Measurements from ENCODE around the gene MEIS1. TPM values are rescaled to one million over a fixed set of nuclear protein-coding genes. Genes with fewer than 3 reads are reported as not detected.

Gene MEIS1
- total RNA-seq, 3 donors from 2014 or later: 23.0 to 37.9 (median 37.0) TPM

DNA sequence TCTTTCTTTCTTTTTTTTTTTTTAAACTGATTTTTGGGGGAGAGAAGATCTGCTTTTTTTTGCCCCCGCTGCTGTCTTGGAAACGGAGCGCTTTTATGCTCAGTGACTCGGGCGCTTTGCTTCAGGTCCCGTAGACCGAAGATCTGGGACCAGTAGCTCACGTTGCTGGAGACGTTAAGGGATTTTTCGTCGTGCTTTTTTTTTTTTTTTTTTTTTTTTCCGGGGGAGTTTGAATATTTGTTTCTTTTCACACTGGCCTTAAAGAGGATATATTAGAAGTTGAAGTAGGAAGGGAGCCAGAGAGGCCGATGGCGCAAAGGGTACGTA is 587 bp downstream of the MEIS1 start:
- DNase-seq (ENCODE audit: low spot score in 2 of 2): no peak
- no peaks in the 10 kb centered on the region for H3K4me1 ChIP-seq
- H3K27me3 ChIP-seq: no peaks in the 10 kb centered on the region
- intact Hi-C loops (cut with DNase I; ENCODE audit: low total_unique reads): loop anchor here (10.0 kb wide), 1 partner anchor 139 kb away; no protein-coding TSS in a partner anchor
- peak overlapping the region in 1 of 2 donors; percentile 83 for H3K27ac ChIP-seq
- no peaks in the 10 kb centered on the region for H3K36me3 ChIP-seq
- TF ChIP-seq, protein P1, sequence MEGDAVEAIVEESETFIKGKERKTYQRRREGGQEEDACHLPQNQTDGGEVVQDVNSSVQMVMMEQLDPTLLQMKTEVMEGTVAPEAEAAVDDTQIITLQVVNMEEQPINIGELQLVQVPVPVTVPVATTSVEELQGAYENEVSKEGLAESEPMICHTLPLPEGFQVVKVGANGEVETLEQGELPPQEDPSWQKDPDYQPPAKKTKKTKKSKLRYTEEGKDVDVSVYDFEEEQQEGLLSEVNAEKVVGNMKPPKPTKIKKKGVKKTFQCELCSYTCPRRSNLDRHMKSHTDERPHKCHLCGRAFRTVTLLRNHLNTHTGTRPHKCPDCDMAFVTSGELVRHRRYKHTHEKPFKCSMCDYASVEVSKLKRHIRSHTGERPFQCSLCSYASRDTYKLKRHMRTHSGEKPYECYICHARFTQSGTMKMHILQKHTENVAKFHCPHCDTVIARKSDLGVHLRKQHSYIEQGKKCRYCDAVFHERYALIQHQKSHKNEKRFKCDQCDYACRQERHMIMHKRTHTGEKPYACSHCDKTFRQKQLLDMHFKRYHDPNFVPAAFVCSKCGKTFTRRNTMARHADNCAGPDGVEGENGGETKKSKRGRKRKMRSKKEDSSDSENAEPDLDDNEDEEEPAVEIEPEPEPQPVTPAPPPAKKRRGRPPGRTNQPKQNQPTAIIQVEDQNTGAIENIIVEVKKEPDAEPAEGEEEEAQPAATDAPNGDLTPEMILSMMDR (IDR thresholded peaks at IDR 0.05): no peak
- TF ChIP-seq POLR2A (IDR thresholded peaks at IDR 0.05) (no peak), POLR2AphosphoS5 (IDR thresholded peaks at IDR 0.05) (no peak)
- H3K9me3 ChIP-seq: no peaks in the 10 kb centered on the region
- peak overlapping the region; percentile 69 to 77 (median 76) for H3K4me3 ChIP-seq

DNA sequence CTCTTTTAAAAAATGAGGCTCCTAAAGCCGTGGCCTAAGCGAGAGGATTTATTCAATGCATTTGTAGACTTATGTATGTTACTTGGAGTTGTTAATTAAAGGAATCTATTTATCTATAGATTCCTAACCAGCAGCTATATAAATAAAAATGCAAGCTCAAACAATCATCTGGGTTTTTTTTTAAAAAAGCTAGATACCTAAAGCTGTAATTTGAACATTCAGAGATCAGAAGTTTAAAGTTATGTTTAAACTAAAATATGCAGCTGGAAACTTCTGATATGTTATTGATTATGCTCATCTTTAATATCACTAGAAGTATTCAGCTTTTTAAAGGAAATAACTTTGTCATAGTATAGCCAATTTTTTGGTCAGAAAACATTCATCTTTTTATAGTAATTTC is 1.0 kb downstream of the MEIS1 start:
- H3K9me3 ChIP-seq: no peaks in the 10 kb centered on the region
- no peaks in the 10 kb centered on the region for H3K4me1 ChIP-seq
- no peak overlapping the region for H3K27ac ChIP-seq
- peak overlapping the region; percentile 69 to 77 (median 76) for H3K4me3 ChIP-seq
- H3K36me3 ChIP-seq: no peaks in the 10 kb centered on the region
- intact Hi-C loops (cut with DNase I; ENCODE audit: low total_unique reads): loop anchor here (10.0 kb wide), 1 partner anchor 139 kb away; no protein-coding TSS in a partner anchor
- H3K27me3 ChIP-seq: no peaks in the 10 kb centered on the region
- DNase-seq (ENCODE audit: low spot score in 2 of 2): no peak
- TF ChIP-seq, protein P1 (IDR thresholded peaks at IDR 0.05): no peak
- TF ChIP-seq POLR2AphosphoS5 (IDR thresholded peaks at IDR 0.05) (no peak), POLR2A (IDR thresholded peaks at IDR 0.05) (no peak)

DNA sequence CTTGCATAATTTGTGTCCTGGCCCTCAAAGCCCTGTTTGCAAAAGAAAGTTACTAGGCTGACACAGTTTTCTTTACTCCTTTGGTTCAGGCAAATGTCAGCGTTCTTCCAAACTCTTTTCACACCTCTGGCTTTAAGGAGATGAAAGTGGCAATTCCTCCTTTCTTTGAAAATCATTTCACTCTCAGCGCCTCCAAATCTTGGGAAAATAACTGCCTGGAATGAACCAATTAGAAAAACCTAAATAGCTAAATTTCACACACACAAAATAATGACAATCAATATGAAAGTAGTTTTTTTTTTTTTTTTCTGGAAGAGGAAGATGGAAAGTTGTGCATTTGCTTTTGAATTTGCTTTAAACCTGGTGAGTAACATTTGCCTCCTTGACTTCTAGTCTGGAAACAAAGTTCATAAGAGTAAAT is 1.7 kb downstream of the MEIS1 start:
- Histone ChIP-seq H3K36me3 (no peaks in the 10 kb centered on the region), H3K9me3 (no peaks in the 10 kb centered on the region), H3K4me1 (no peaks in the 10 kb centered on the region), H3K4me3 (peak overlapping the region; percentile 69 to 77 (median 76)), H3K27me3 (no peaks in the 10 kb centered on the region), H3K27ac (peak overlapping the region in 1 of 2 donors; percentile 74)
- DNase-seq (ENCODE audit: low spot score in 2 of 2): no peak
- TF ChIP-seq POLR2A (IDR thresholded peaks at IDR 0.05) (no peak), POLR2AphosphoS5 (IDR thresholded peaks at IDR 0.05) (no peak)
- TF ChIP-seq, protein P1 (IDR thresholded peaks at IDR 0.05): no peak
- intact Hi-C loops (cut with DNase I; ENCODE audit: low total_unique reads): loop anchor here (10.0 kb wide), 1 partner anchor 138 kb away; no protein-coding TSS in a partner anchor

DNA sequence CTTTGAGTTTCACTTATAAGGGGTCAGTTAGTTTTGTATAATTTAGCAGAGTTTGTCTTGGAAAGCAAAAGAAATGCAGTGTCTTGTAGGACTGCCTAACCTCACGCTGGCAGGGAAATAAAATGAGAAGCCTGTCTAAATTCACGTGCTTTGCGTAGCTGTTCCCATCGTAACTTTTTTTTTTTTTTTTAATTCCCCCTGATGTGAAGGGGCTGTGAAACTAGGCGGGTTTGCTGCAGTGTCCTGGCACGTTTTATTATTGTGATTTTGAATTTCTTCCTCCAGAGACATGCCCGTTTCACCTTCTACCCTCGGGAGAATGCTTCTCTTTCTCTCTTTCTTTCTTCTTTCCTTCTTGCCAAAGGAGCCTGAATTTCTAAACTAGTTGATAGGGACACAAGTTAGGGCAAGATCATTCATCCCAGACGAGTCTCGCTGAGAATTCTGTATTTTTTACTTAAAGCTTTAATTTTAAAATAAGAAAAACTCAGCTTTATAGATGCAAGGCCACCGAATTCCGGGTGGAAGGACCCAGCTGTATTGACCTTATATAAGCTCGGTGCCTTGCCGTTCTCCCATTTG is 2.3 kb downstream of the MEIS1 start:
- peak overlapping the region; percentile 69 to 77 (median 76) for H3K4me3 ChIP-seq
- H3K4me1 ChIP-seq: no peaks in the 10 kb centered on the region
- intact Hi-C loops (cut with DNase I; ENCODE audit: low total_unique reads): loop anchor here (10.0 kb wide), 1 partner anchor 138 kb away; no protein-coding TSS in a partner anchor
- no peaks in the 10 kb centered on the region for H3K36me3 ChIP-seq
- H3K27me3 ChIP-seq: no peaks in the 10 kb centered on the region
- H3K27ac ChIP-seq: peak overlapping the region; percentile 74 to 77
- no peaks in the 10 kb centered on the region for H3K9me3 ChIP-seq
- no peak for DNase-seq (ENCODE audit: low spot score in 2 of 2)
- TF ChIP-seq POLR2AphosphoS5 (IDR thresholded peaks at IDR 0.05) (no peak), POLR2A (IDR thresholded peaks at IDR 0.05) (no peak)
- TF ChIP-seq, protein P1 (IDR thresholded peaks at IDR 0.05): no peak

DNA sequence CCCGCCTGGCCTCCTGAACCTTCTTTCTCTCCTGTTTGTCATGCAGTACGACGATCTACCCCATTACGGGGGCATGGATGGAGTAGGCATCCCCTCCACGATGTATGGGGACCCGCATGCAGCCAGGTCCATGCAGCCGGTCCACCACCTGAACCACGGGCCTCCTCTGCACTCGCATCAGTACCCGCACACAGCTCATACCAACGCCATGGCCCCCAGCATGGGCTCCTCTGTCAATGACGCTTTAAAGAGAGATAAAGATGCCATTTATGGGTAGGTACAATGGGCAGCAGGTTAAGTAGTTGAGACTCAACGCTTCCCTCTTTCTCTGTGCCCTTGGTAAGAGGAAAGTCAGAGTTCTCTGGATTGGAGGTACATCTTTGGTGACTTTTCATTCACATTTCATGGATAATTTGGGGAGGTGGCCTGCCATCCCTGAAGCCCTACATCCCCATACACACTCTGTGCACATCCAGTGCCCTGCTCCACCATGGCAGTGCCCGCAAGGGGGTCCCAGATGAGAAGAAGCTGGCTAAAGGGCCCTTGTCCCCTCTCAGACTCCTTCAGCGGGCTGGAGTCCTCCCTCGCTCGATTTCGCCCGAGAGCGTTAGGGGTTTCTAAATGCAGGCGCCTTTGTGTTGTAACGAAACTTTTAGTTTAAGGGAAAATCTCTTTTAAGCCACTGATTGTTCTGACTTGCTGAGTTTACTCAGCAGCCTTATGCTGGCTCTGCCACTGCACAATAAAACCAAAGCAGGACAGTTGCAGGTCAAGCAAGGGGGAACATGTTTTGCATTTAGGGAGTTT is 3.0 kb downstream of the MEIS1 start:
- Histone ChIP-seq H3K4me1 (no peaks in the 10 kb centered on the region), H3K27me3 (no peaks in the 10 kb centered on the region), H3K4me3 (peak overlapping the region; percentile 69 to 77 (median 76)), H3K27ac (peak overlapping the region; percentile 74 to 77), H3K36me3 (no peaks in the 10 kb centered on the region), H3K9me3 (no peaks in the 10 kb centered on the region)
- intact Hi-C loops (cut with DNase I; ENCODE audit: low total_unique reads): loop anchor here (10.0 kb wide), 1 partner anchor 137 kb away; no protein-coding TSS in a partner anchor
- no peak for TF ChIP-seq POLR2AphosphoS5 (IDR thresholded peaks at IDR 0.05)
- no peak for TF ChIP-seq POLR2A (IDR thresholded peaks at IDR 0.05)
- TF ChIP-seq, protein P1 (IDR thresholded peaks at IDR 0.05): no peak
- DNase-seq (ENCODE audit: low spot score in 2 of 2): no peak
